ENCODE results near the gene LIPF.
"Not testable (repeated sequence)": the region's sequence is repeated elsewhere in the genome, so short reads cannot be mapped to it uniquely, and the experiment has no call there.

Gene LIPF

GRCh38 chr10:88676283-88677060 lies 12.2 kb downstream of the LIPF start:
- no peak for DNase-seq

- DNase-seq = no peak
Observed at GRCh38 chr10:88680958-88681357, 16.7 kb downstream of the LIPF start.

- no peak for DNase-seq
Observed at GRCh38 chr10:88682491-88682890, 18.2 kb downstream of the LIPF start.

- DNase-seq = peak; percentile 3
Observed at GRCh38 chr10:88687853-88688467, 23.7 kb downstream of the LIPF start.

- DNase-seq = no peak
Observed at GRCh38 chr10:88689366-88689765, 25.1 kb downstream of the LIPF start.

- DNase-seq = no peak
Observed at GRCh38 chr10:88693392-88694020, 29.3 kb downstream of the LIPF start.

- DNase-seq = no peak
Observed at GRCh38 chr10:88702848-88703597, 38.8 kb downstream of the LIPF start.

GRCh38 chr10:88705958-88706357 lies 41.7 kb downstream of the LIPF start, which contains the start of gene LIPK:
Gene LIPK (plus strand): TSS chr10:88706249. CDS start chr10:88724544, 18,295 bp downstream.
- DNase-seq = no peak

- no peak for DNase-seq
Observed at GRCh38 chr10:88707429-88708155, 43.4 kb downstream of the LIPF start.

- DNase-seq = not testable (repeated sequence)
Observed at GRCh38 chr10:88709361-88709760, 45.1 kb downstream of the LIPF start.

- DNase-seq = no peak
Observed at GRCh38 chr10:88715517-88715916, 51.3 kb downstream of the LIPF start.

GRCh38 chr10:88721392-88721791 lies 57.1 kb downstream of the LIPF start:
- peak; percentile 10 for DNase-seq

GRCh38 chr10:88725798-88726197 lies 61.6 kb downstream of the LIPF start:
- DNase-seq = no peak

- no peak for DNase-seq
Observed at GRCh38 chr10:88728107-88728763, 64.0 kb downstream of the LIPF start.

Measured in retina (tissue), 1 donor.